ENCODE results near the gene CNPY2.
"Not testable (repeated sequence)": the region's sequence is repeated elsewhere in the genome, so short reads cannot be mapped to it uniquely, and the experiment has no call there.

CNPY2 gene

GRCh38 chr12:56338308-56339157 lies 22.7 kb upstream of the CNPY2 start, which contains the start of gene IL23A:
Gene IL23A (plus strand): TSS chr12:56338884. CDS start chr12:56339045, 161 bp downstream.
- H3K4me1 Mint-ChIP-seq (ENCODE audit: low read depth), result peaks cover 51% of the 10 kb centered on the region
- peak within 1 kb of the TSS; percentile 100 for H3K27ac Mint-ChIP-seq
- H3K4me3 Mint-ChIP-seq, result peak within 1 kb of the TSS; percentile 98

GRCh38 chr12:56337753-56338251 lies 22.0 kb upstream of the CNPY2 start:
- no peaks in the 10 kb centered on the region for H3K9me3 Mint-ChIP-seq (ENCODE audit: low read depth)

More at GRCh38 chr12:56338308-56339157, 22.7 kb upstream of the CNPY2 start, which contains the start of gene IL23A:
- no peaks in the 10 kb centered on the region for H3K27me3 Mint-ChIP-seq
- H3K36me3 Mint-ChIP-seq, result peaks cover 11% of the 10 kb centered on the region
- H3K9me3 Mint-ChIP-seq (ENCODE audit: low read depth), result no peaks in the 10 kb centered on the region

GRCh38 chr12:56336361-56337167 lies 20.8 kb upstream of the CNPY2 start:
- peaks cover 11% of the 10 kb centered on the region for H3K36me3 Mint-ChIP-seq
- H3K27me3 Mint-ChIP-seq, result no peaks in the 10 kb centered on the region
- peaks cover 63% of the 10 kb centered on the region for H3K4me1 Mint-ChIP-seq (ENCODE audit: low read depth)
- no peaks in the 10 kb centered on the region for H3K9me3 Mint-ChIP-seq (ENCODE audit: low read depth)
- peak overlapping the region; percentile 81 for H3K27ac Mint-ChIP-seq
- H3K4me3 Mint-ChIP-seq, result peak overlapping the region; percentile 46

More at GRCh38 chr12:56337753-56338251, 22.0 kb upstream of the CNPY2 start:
- Mint-ChIP-seq H3K4me1 (ENCODE audit: low read depth) (peaks cover 58% of the 10 kb centered on the region), H3K27me3 (no peaks in the 10 kb centered on the region), H3K36me3 (peaks cover 11% of the 10 kb centered on the region), H3K27ac (peak overlapping the region; percentile 100), H3K4me3 (peak overlapping the region; percentile 65)

GRCh38 chr12:56335527-56335926 lies 19.7 kb upstream of the CNPY2 start:
- not testable (repeated sequence) for H3K27me3 Mint-ChIP-seq; H3K4me3 Mint-ChIP-seq; H3K27ac Mint-ChIP-seq; H3K9me3 Mint-ChIP-seq (ENCODE audit: low read depth)
- Mint-ChIP-seq H3K4me1 (ENCODE audit: low read depth) (peaks cover 59% of the 10 kb centered on the region), H3K36me3 (peaks cover 11% of the 10 kb centered on the region)

GRCh38 chr12:56334490-56334793 lies 18.7 kb upstream of the CNPY2 start:
- Mint-ChIP-seq H3K27me3 (no peaks in the 10 kb centered on the region), H3K36me3 (peaks cover 7% of the 10 kb centered on the region), H3K27ac (peak overlapping the region; percentile 99), H3K4me1 (ENCODE audit: low read depth) (peaks cover 50% of the 10 kb centered on the region), H3K9me3 (ENCODE audit: low read depth) (no peaks in the 10 kb centered on the region), H3K4me3 (peak overlapping the region; percentile 93)

GRCh38 chr12:56333679-56334489 lies 18.1 kb upstream of the CNPY2 start, which contains the start of gene PAN2:
Gene PAN2 (minus strand): TSS chr12:56334000. CDS start chr12:56333094, 906 bp downstream.
- H3K9me3 Mint-ChIP-seq (ENCODE audit: low read depth), result no peaks in the 10 kb centered on the region
- peak within 1 kb of the TSS; percentile 93 for H3K4me3 Mint-ChIP-seq
- peaks cover 2% of the 10 kb centered on the region for H3K36me3 Mint-ChIP-seq
- H3K4me1 Mint-ChIP-seq (ENCODE audit: low read depth), result peaks cover 44% of the 10 kb centered on the region
- no peaks in the 10 kb centered on the region for H3K27me3 Mint-ChIP-seq
- H3K27ac Mint-ChIP-seq, result peak within 1 kb of the TSS; percentile 99

GRCh38 chr12:56333197-56333678 lies 17.4 kb upstream of the CNPY2 start:
- H3K27ac Mint-ChIP-seq, result peak overlapping the region; percentile 99
- H3K4me1 Mint-ChIP-seq (ENCODE audit: low read depth), result peaks cover 41% of the 10 kb centered on the region
- no peaks in the 10 kb centered on the region for H3K9me3 Mint-ChIP-seq (ENCODE audit: low read depth)
- H3K27me3 Mint-ChIP-seq, result no peaks in the 10 kb centered on the region
- peak overlapping the region; percentile 93 for H3K4me3 Mint-ChIP-seq
- peaks cover 2% of the 10 kb centered on the region for H3K36me3 Mint-ChIP-seq

GRCh38 chr12:56332512-56333196 lies 16.9 kb upstream of the CNPY2 start:
- H3K4me1 Mint-ChIP-seq (ENCODE audit: low read depth), result peaks cover 35% of the 10 kb centered on the region
- peak overlapping the region; percentile 99 for H3K27ac Mint-ChIP-seq
- no peaks in the 10 kb centered on the region for H3K27me3 Mint-ChIP-seq
- no peaks in the 10 kb centered on the region for H3K9me3 Mint-ChIP-seq (ENCODE audit: low read depth)
- H3K36me3 Mint-ChIP-seq, result peaks cover 5% of the 10 kb centered on the region
- H3K4me3 Mint-ChIP-seq, result peak overlapping the region; percentile 93

- H3K27ac Mint-ChIP-seq, result peak overlapping the region; percentile 7
- no peak overlapping the region for H3K4me3 Mint-ChIP-seq
- no peaks in the 10 kb centered on the region for H3K9me3 Mint-ChIP-seq (ENCODE audit: low read depth)
- H3K36me3 Mint-ChIP-seq, result peaks cover 5% of the 10 kb centered on the region
- peaks cover 24% of the 10 kb centered on the region for H3K4me1 Mint-ChIP-seq (ENCODE audit: low read depth)
- H3K27me3 Mint-ChIP-seq, result no peaks in the 10 kb centered on the region
These were observed 15.2 kb upstream of the CNPY2 start for GRCh38 chr12:56330936-56331490.

- Mint-ChIP-seq H3K36me3 (peaks cover 5% of the 10 kb centered on the region), H3K27me3 (no peaks in the 10 kb centered on the region), H3K4me3 (no peak overlapping the region), H3K27ac (no peak overlapping the region), H3K9me3 (ENCODE audit: low read depth) (no peaks in the 10 kb centered on the region), H3K4me1 (ENCODE audit: low read depth) (peaks cover 5% of the 10 kb centered on the region)
These were observed 10.7 kb upstream of the CNPY2 start for GRCh38 chr12:56326533-56326932.

- Mint-ChIP-seq H3K9me3 (ENCODE audit: low read depth) (no peaks in the 10 kb centered on the region), H3K27ac (no peak overlapping the region), H3K27me3 (no peaks in the 10 kb centered on the region), H3K4me1 (ENCODE audit: low read depth) (peaks cover 2% of the 10 kb centered on the region), H3K4me3 (no peak overlapping the region), H3K36me3 (peaks cover 5% of the 10 kb centered on the region)
These were observed 10.3 kb upstream of the CNPY2 start for GRCh38 chr12:56326126-56326525.

GRCh38 chr12:56324206-56324605 lies 8.4 kb upstream of the CNPY2 start:
- Mint-ChIP-seq H3K27me3 (no peaks in the 10 kb centered on the region), H3K4me3 (no peak overlapping the region), H3K9me3 (ENCODE audit: low read depth) (no peaks in the 10 kb centered on the region), H3K36me3 (peaks cover 5% of the 10 kb centered on the region), H3K4me1 (ENCODE audit: low read depth) (peaks cover 2% of the 10 kb centered on the region), H3K27ac (no peak overlapping the region)

- H3K4me3 Mint-ChIP-seq; H3K27me3 Mint-ChIP-seq; H3K4me1 Mint-ChIP-seq (ENCODE audit: low read depth); H3K9me3 Mint-ChIP-seq (ENCODE audit: low read depth); H3K27ac Mint-ChIP-seq; H3K36me3 Mint-ChIP-seq: not testable (repeated sequence)
These were observed 5.8 kb upstream of the CNPY2 start for GRCh38 chr12:56321610-56322009.

Measured in activated naive CD8-positive, alpha-beta T cell (primary cell).